AG09319 (cell line): Measurements from ENCODE around the gene AHNAK.
"Not testable (repeated sequence)": the region's sequence is repeated elsewhere in the genome, so short reads cannot be mapped to it uniquely, and the experiment has no call there.

Source experiments
- DNase-seq: peaks from one replicate; pipeline ENCODE4 v3.0.0-alpha.2; 2010; ENCODE audit warnings: low read depth; ENCODE audit errors: extremely low read depth
- CTCF ChIP-seq: IDR thresholded peaks from 2 replicates; pipeline ENCODE4 v1.5.1; 2011; ENCODE audit warnings: low read depth, mild to moderate bottlenecking, inconsistent platforms, low read length, moderate library complexity

AHNAK gene

GRCh38 chr11:62452261-62452660, 94.3 kb downstream of the AHNAK start:
- TF ChIP-seq CTCF: no peak

GRCh38 chr11:62451241-62451621, 95.4 kb downstream of the AHNAK start:
- no peak for TF ChIP-seq CTCF
- no peak for DNase-seq

More at GRCh38 chr11:62452261-62452660, 94.3 kb downstream of the AHNAK start:
- no peak for DNase-seq

- TF ChIP-seq CTCF: no peak
- DNase-seq: no peak
Observed at GRCh38 chr11:62450543-62451240, 95.9 kb downstream of the AHNAK start.

GRCh38 chr11:62449912-62450311, 96.7 kb downstream of the AHNAK start:
- DNase-seq: not testable (repeated sequence)

- no peak for TF ChIP-seq CTCF
- DNase-seq: no peak
Observed at GRCh38 chr11:62449451-62449851, 97.2 kb downstream of the AHNAK start.

- DNase-seq: no peak
- TF ChIP-seq CTCF: no peak
Observed at GRCh38 chr11:62446091-62446490, 100.5 kb downstream of the AHNAK start.

GRCh38 chr11:62445314-62445740, 101.3 kb downstream of the AHNAK start:
- no peak for TF ChIP-seq CTCF
- DNase-seq: no peak

- no peak for TF ChIP-seq CTCF
- DNase-seq: no peak
Observed at GRCh38 chr11:62444835-62445234, 101.8 kb downstream of the AHNAK start.
